HG03175 (cell line): Measurements from ENCODE around the gene FAF1.

Experiments
- ATAC-seq: cut with Tn5 transposase; IDR thresholded peaks from one replicate; pipeline ENCODE4 v1.9.1; 2021; ENCODE audit warnings: mild to moderate bottlenecking, moderate library complexity; ENCODE audit not compliant: unreplicated experiment

Gene FAF1

DNA sequence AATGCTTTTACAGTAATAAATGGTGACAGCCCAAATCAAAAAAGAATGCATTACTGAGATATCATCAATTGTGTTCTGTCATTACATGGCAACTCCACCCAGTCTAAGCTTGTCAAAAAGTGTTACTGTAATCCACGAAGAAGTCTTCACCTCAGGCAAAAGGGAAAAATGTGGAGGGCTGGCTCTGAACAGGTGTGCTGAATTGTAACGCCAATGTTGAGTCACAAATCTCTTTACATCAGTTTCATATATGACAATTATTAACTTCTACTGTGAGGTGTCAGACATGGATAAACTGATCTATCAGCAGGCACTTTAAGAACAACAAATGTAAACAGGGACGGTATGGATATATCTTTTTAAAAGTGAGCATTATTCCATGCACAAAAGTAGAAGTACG is 438.4 kb downstream of the FAF1 start:
- peak; percentile 93 for ATAC-seq

DNA sequence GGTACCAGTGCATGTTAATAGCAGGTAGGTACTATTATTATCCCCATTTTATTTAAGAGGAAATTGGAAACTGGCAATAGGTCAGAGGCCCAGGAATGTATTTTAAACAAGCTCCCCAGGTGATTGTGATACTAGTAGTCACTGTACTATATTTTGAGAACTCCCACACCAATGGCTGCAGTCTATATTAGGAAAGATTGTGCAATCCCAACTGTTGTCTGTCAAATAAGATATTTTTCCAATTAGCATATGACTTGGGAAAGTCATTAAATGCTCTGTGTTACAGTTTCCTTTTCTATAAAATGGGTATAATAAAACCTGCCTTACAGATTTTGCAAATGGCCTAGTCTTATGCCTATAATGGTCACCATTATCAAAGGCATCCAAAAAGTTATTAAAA is 442.6 kb downstream of the FAF1 start:
- ATAC-seq = no peak

DNA sequence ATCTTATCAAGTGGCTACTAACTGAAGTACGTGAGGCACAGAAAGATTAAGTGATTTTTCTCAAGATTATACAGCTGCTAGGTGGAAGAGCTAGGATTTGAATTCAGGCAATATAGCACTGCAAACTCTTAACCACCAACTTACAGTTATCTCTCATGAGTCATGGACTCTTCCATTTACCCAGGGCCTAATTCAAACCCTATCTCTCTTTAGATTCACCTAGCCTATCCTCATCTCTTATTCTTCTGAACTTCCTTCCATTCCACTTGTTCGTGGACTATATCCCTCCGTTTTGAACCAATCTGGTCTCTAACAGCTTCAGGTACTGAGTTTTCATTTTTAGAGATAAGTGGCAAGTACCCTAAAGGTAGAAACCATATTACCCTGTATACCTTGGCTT is 444.0 kb downstream of the FAF1 start:
- ATAC-seq = no peak

DNA sequence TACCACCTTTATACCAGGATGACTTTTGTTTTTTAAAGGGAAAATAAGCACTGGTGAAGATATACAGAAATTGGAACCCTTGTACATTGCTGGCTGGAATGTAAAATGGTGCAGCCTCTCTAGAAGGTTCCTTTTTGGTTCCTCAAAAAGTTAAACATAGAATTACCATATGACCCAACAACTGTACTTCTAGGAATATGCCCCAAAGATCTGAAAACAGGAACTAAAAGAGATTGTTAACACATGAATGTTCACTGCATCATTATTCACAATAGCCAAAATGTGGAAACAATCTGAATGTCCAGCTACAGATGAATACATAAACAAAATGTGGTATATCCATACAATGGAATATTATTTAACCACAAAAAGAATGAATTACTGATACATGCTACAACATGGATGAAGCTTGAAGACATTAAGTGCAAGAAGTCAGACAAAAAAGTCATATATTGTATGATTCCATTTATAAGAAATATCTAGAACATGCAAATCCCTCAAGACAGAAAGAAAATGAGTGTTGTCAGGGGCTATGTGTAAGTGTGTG is 452.0 kb downstream of the FAF1 start:
- no peak for ATAC-seq

GRCh38 chr1:50505427-50505826 is 454.6 kb downstream of the FAF1 start:
- ATAC-seq = no peak

DNA sequence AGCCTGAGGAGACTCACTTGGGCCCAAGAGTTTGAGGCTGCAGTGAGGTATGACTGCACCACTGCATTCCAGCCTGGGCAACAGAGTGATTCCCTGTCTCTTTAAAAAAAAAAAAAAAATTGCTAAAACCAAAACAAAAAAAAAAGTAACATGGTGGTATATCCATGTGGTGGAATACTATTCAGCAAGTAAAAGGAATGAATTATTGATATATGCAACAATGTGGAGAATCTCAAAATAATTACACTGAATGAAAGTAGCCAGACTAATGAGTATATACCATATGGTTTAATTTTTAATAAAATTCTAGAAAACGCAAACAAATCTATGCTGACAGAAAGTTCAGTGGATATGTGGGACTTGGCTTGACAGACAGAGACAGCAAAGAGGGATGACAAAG is 456.6 kb downstream of the FAF1 start:
- no peak for ATAC-seq

- ATAC-seq = no peak
These were observed 457.9 kb downstream of the FAF1 start for GRCh38 chr1:50502147-50502546.

DNA sequence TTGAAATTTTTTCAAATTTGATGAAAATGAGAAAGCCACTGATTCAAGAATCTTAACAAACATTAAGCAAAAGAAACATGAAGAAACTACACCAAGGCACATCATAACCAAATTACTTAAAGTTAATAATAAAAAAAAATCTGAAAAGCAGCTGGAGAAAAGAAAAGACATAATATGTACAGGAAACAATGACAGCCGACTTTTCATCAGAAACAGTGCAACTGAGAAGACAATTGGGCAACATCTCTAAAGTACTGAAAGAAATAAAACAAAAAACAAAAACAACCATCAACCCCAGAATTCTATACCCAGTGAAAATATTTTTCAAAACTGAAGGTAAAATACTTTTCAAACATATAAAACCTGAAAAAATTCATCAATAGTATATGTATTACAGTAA is 463.1 kb downstream of the FAF1 start:
- no peak for ATAC-seq

DNA sequence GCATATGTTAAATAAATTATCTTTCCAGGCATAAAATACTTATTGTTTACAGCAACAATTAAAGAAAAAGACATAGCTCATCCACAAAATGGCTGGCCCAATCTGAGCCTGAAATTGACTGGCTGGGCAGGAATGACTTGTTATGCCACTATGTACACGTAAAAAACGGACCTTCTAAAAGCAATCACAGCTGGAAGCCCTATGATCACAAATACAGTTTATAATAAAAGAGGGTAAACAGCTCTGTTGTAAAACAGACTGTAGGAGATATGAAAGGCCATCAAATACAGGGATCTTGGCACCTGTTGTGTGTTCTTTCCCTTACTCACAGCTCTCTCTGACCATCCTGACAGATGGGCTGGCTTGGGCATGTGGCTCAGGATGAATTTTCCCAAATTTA is 466.4 kb downstream of the FAF1 start:
- no peak for ATAC-seq

DNA sequence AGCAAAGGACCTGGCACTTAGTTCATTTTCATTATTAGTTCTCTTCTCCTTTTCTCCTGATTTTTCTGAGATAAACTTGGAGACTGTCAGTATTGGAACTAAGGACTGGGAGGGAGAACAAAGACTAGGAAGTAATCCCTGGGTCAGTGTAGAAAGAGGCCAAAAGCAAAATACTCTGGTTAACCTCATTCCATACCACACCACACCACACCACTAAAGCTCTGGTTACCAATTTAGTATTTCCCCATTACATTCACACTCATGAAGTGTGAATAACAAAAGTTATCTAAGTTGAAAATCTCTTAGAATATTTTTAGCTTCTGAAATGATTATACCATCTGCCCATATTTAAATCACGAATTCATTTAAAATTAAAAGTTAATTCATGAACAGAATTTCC is 467.9 kb downstream of the FAF1 start:
- ATAC-seq = no peak

DNA sequence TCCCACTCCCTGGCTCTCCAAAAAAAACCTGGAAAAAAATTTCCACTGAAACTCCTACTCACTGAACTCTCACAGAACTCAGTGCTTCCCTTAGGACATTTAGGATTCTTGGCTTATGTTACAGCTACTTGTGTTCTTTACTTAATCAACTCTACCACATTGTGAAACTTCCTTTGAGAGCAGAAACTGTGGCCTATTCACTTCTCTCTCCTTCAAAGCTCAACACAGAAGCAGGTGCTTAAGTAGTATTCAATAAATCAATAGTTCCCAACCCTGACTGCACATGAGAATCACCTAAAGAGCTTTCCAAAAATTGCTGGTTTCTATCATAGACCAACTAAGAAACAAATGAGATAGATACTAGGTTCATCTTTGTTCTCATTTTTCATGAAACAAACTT is 468.9 kb downstream of the FAF1 start:
- no peak for ATAC-seq

DNA sequence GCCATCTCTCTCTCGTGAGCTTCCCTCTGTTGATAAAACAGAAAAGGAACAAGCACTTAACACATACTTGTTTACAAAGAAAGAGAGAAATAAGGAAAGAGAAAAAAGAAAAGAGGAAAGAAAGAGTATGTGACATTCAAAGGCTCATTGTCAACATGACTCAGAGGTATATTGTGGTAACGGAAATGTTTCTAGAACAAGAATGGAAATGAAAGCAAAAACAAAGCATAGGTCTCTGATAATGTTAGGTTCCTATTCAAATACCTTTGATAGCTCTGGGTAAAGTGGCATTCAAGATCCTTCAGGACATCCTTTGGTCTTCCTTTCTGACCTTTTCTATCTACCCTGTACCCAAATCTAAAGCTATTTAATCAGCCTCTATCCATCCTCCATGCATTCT is 469.4 kb downstream of the FAF1 start:
- ATAC-seq = no peak

DNA sequence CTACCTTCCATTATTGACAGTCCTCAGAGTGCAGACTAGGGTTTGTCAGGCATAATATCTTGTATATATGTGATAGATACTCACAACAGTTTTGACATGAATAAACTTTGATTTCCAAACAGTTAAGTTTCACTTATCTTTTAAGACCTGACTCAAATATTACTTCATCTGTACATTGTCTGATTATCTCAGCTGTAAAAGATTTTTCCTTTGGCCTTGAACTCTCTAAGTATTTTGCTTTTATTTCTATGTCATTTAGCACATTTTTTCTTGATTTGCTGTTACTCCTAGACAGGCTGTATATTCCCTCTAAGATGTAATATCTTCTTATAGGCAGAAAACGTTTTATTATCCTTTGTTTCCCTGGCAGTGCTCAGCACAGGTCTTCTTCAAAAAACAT is 471.2 kb downstream of the FAF1 start:
- ATAC-seq = no peak

GRCh38 chr1:50488356-50488755 is 471.7 kb downstream of the FAF1 start:
- ATAC-seq = no peak

DNA sequence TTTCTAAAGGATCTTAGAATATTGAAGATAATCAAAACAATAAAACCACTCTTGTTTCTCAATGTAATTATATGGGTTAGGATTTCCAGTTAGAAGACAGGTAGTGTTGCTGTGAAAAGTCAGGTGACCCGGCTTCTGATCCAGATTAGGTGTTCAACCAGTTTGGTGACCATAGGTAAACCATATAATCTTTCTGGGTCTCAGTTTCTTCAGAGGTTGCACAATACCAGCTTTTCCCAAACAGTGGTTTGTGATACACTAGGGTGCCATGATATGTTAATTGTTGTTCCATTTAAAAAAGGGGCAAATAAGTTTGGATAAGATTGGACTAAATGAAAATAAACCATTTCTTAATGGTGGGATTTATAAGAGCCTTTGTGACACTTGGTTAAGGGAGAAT is 472.3 kb downstream of the FAF1 start:
- no peak for ATAC-seq

DNA sequence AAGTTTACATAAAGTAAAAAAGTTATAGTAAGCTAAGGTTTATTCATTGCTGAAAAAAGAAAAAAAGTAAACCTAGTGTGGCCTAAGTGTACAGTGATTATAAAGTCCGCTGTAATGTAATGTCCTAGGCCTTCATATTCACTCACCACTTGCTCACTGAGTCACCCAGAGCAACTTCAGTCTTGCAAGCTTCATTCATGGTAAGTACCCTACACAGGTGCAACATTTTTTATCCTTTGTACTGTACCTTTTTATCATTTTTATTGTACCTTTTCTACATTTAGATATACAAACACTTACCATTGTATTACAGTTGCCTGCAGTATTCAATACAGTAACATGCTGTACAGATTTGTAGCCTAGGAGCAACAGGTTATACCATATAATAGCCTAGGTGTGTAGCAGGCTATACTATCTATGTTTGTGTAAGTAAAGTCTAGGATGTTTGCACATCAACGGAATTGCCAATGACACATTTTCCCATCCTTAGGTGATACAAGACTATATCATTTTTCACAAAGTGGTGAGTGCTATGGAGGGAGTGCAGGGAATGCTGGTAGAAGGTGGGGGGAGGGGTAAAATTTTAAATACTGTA is 478.8 kb downstream of the FAF1 start:
- no peak for ATAC-seq

GRCh38 chr1:50476800-50477199 is 483.3 kb downstream of the FAF1 start:
- peak; percentile 56 for ATAC-seq

- no peak for ATAC-seq
These were observed 484.9 kb downstream of the FAF1 start for GRCh38 chr1:50474859-50475809.

DNA sequence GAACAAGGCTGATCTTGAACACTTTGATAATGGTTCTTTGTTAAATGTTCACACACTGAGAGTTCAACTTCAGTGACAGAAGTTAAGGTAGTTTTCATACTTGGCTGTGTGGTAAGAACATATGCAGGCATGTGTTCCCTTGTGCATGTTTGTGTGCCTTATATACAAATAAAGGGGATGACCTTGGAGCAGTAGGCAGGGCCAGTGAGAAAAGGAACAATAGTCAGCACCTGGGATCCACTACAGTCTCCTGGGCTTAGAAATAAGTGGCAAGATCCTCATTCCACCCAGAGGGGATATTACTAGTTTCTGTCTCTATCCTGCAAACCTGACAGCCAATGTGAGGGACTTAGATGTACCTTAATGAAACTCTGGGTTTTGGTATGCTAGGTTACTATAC is 486.6 kb downstream of the FAF1 start:
- ATAC-seq = no peak

GRCh38 chr1:50471967-50472366 is 488.1 kb downstream of the FAF1 start:
- no peak for ATAC-seq

GRCh38 chr1:50462964-50463363 is 497.1 kb downstream of the FAF1 start:
- no peak for ATAC-seq

DNA sequence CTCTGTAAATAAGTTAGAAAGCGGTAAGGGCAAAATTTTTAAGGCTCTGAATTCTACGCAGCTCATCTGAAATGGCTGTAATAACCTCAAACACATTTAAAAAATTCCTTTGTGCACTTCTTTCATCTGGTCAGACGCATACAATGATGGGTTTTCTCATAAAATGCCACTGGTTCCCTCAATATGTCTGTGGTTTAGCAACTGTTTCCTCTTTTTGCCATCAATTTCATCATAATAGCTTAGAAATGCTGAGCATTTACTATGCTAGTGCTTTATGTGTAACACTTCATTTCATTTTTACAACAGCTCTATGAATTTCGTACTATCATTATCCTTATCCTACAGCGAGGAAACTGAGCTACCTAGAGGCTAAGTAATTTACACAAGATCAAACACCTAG is 501.6 kb downstream of the FAF1 start:
- ATAC-seq = no peak
